ENCODE data around the gene GPC6. TPM values are rescaled to one million over a fixed set of nuclear protein-coding genes. Genes with fewer than 3 reads are reported as not detected.

GPC6 gene
- total and polyA plus RNA-seq, 2 experiments from 2014 or later, result 14.4 to 43.3 TPM

GRCh38 chr13:93549326-93550005 lies 322.9 kb downstream of the GPC6 start:
- peaks cover 2% of the 10 kb centered on the region for H3K4me1 ChIP-seq (ENCODE audit: low read depth)
- no peaks in the 10 kb centered on the region for H3K9me3 ChIP-seq (ENCODE audit: low read depth)
- H3K4me3 ChIP-seq, result no peak overlapping the region
- no peak overlapping the region for H3K27ac ChIP-seq
- H3K27me3 ChIP-seq, result no peaks in the 10 kb centered on the region
- no peaks in the 10 kb centered on the region for H3K36me3 ChIP-seq
- TF ChIP-seq CTCF (IDR thresholded peaks at IDR 0.05; ENCODE audit: low read depth, low read length), result no peak
- peak in 1 of 2 donors; percentile 24 for DNase-seq (ENCODE audit: low read depth in 1 of 2, low spot score in 1 of 2)

GRCh38 chr13:93550236-93550635 lies 323.6 kb downstream of the GPC6 start:
- H3K4me1 ChIP-seq (ENCODE audit: low read depth), result peaks cover 2% of the 10 kb centered on the region
- TF ChIP-seq CTCF (IDR thresholded peaks at IDR 0.05; ENCODE audit: low read depth, low read length), result no peak
- no peak for DNase-seq (ENCODE audit: low read depth in 1 of 2, low spot score in 1 of 2)
- no peak overlapping the region for H3K4me3 ChIP-seq
- no peaks in the 10 kb centered on the region for H3K36me3 ChIP-seq
- no peaks in the 10 kb centered on the region for H3K9me3 ChIP-seq (ENCODE audit: low read depth)
- H3K27me3 ChIP-seq, result no peaks in the 10 kb centered on the region
- H3K27ac ChIP-seq, result no peak overlapping the region

- Histone ChIP-seq H3K4me1 (ENCODE audit: low read depth) (peaks cover 2% of the 10 kb centered on the region), H3K27ac (no peak overlapping the region), H3K4me3 (no peak overlapping the region), H3K9me3 (ENCODE audit: low read depth) (no peaks in the 10 kb centered on the region), H3K36me3 (no peaks in the 10 kb centered on the region), H3K27me3 (no peaks in the 10 kb centered on the region)
- TF ChIP-seq CTCF (IDR thresholded peaks at IDR 0.05; ENCODE audit: low read depth, low read length), result no peak
- DNase-seq (ENCODE audit: low read depth in 1 of 2, low spot score in 1 of 2), result no peak
Observed at GRCh38 chr13:93552596-93552995, 326.0 kb downstream of the GPC6 start.

GRCh38 chr13:93554514-93554913 lies 327.9 kb downstream of the GPC6 start:
- H3K36me3 ChIP-seq, result no peaks in the 10 kb centered on the region
- H3K27me3 ChIP-seq, result no peaks in the 10 kb centered on the region
- DNase-seq (ENCODE audit: low read depth in 1 of 2, low spot score in 1 of 2), result no peak
- TF ChIP-seq CTCF (IDR thresholded peaks at IDR 0.05; ENCODE audit: low read depth, low read length), result no peak
- H3K9me3 ChIP-seq (ENCODE audit: low read depth), result no peaks in the 10 kb centered on the region
- no peak overlapping the region for H3K27ac ChIP-seq
- H3K4me1 ChIP-seq (ENCODE audit: low read depth), result peaks cover 2% of the 10 kb centered on the region
- H3K4me3 ChIP-seq, result no peak overlapping the region

GRCh38 chr13:93558637-93559036 lies 332.0 kb downstream of the GPC6 start:
- no peak for DNase-seq (ENCODE audit: low read depth in 1 of 2, low spot score in 1 of 2)
- H3K9me3 ChIP-seq (ENCODE audit: low read depth), result no peaks in the 10 kb centered on the region
- no peaks in the 10 kb centered on the region for H3K36me3 ChIP-seq
- H3K27ac ChIP-seq, result no peak overlapping the region
- H3K4me1 ChIP-seq (ENCODE audit: low read depth), result no peaks in the 10 kb centered on the region
- H3K27me3 ChIP-seq, result no peaks in the 10 kb centered on the region
- TF ChIP-seq CTCF (IDR thresholded peaks at IDR 0.05; ENCODE audit: low read depth, low read length), result no peak
- H3K4me3 ChIP-seq, result no peak overlapping the region
